Skeletal muscle satellite cell (primary cell): ENCODE measurements around the gene DNAL4.

Experiments
- H3K27me3 ChIP-seq: 2 replicates; pipeline ENCODE4 v1.7.0; 2013; ENCODE audit warnings: low read length; ENCODE audit not compliant: control insufficient read depth, insufficient read depth
- H3K36me3 ChIP-seq: 2 replicates; pipeline ENCODE4 v1.7.0; 2013; ENCODE audit warnings: mild to moderate bottlenecking, control low read depth, low read length; ENCODE audit not compliant: insufficient read depth
- H3K4me1 ChIP-seq: 2 replicates; pipeline ENCODE4 v1.7.0; 2013; ENCODE audit warnings: low read length; ENCODE audit not compliant: control insufficient read depth, insufficient read depth
- H3K4me2 ChIP-seq: 2 replicates; pipeline ENCODE4 v1.7.0; 2013; ENCODE audit warnings: mild to moderate bottlenecking, low read length
- H3K4me3 ChIP-seq: 2 replicates; pipeline ENCODE4 v1.7.0; 2013; ENCODE audit warnings: low read length
- H3K9ac ChIP-seq: 2 replicates; pipeline ENCODE4 v1.7.0; 2013; ENCODE audit warnings: mild to moderate bottlenecking, low read depth, low read length, moderate library complexity
- H3K9me3 ChIP-seq: replicated peaks from 2 replicates; pipeline ENCODE4 v1.7.0; 2013; ENCODE audit warnings: mild to moderate bottlenecking, control low read depth, low read length

DNAL4 gene

GRCh38 chr22:38766076-38766777 lies 27.7 kb downstream of the DNAL4 start:
- Histone ChIP-seq H3K4me3 (no peak overlapping the region), H3K36me3 (no peaks in the 10 kb centered on the region), H3K9ac (no peak overlapping the region), H3K27me3 (peaks cover 3% of the 10 kb centered on the region), H3K9me3 (no peaks in the 10 kb centered on the region), H3K4me1 (peaks cover 22% of the 10 kb centered on the region), H3K4me2 (no peak overlapping the region)

- H3K4me3 ChIP-seq, result no peak overlapping the region
- H3K36me3 ChIP-seq, result no peaks in the 10 kb centered on the region
- H3K4me1 ChIP-seq, result peaks cover 32% of the 10 kb centered on the region
- peaks cover 2% of the 10 kb centered on the region for H3K27me3 ChIP-seq
- H3K4me2 ChIP-seq, result no peak overlapping the region
- no peak overlapping the region for H3K9ac ChIP-seq
- no peaks in the 10 kb centered on the region for H3K9me3 ChIP-seq
Measured at GRCh38 chr22:38762551-38762983, 31.4 kb downstream of the DNAL4 start.

- Histone ChIP-seq H3K27me3 (no peaks in the 10 kb centered on the region), H3K4me3 (no peak overlapping the region), H3K9me3 (no peaks in the 10 kb centered on the region), H3K4me1 (peaks cover 36% of the 10 kb centered on the region), H3K36me3 (no peaks in the 10 kb centered on the region), H3K4me2 (peak overlapping the region; percentile 14), H3K9ac (no peak overlapping the region)
Measured at GRCh38 chr22:38761202-38762162, 32.5 kb downstream of the DNAL4 start.

GRCh38 chr22:38760477-38761201 lies 33.3 kb downstream of the DNAL4 start:
- H3K4me1 ChIP-seq, result peaks cover 34% of the 10 kb centered on the region
- H3K27me3 ChIP-seq, result no peaks in the 10 kb centered on the region
- H3K4me2 ChIP-seq, result peak overlapping the region; percentile 14
- no peak overlapping the region for H3K9ac ChIP-seq
- H3K36me3 ChIP-seq, result no peaks in the 10 kb centered on the region
- no peak overlapping the region for H3K4me3 ChIP-seq
- H3K9me3 ChIP-seq, result no peaks in the 10 kb centered on the region

- peaks cover 32% of the 10 kb centered on the region for H3K4me1 ChIP-seq
- no peak overlapping the region for H3K4me2 ChIP-seq
- H3K9ac ChIP-seq, result no peak overlapping the region
- H3K36me3 ChIP-seq, result no peaks in the 10 kb centered on the region
- H3K4me3 ChIP-seq, result no peak overlapping the region
- no peaks in the 10 kb centered on the region for H3K9me3 ChIP-seq
- no peaks in the 10 kb centered on the region for H3K27me3 ChIP-seq
Measured at GRCh38 chr22:38759005-38759404, 34.9 kb downstream of the DNAL4 start.

- Histone ChIP-seq H3K4me2 (no peak overlapping the region), H3K9me3 (no peaks in the 10 kb centered on the region), H3K4me1 (peaks cover 32% of the 10 kb centered on the region), H3K27me3 (no peaks in the 10 kb centered on the region), H3K9ac (no peak overlapping the region), H3K4me3 (no peak overlapping the region), H3K36me3 (no peaks in the 10 kb centered on the region)
Measured at GRCh38 chr22:38758276-38758945, 35.5 kb downstream of the DNAL4 start.

- no peak overlapping the region for H3K9ac ChIP-seq
- no peak overlapping the region for H3K4me3 ChIP-seq
- no peaks in the 10 kb centered on the region for H3K27me3 ChIP-seq
- peaks cover 37% of the 10 kb centered on the region for H3K4me1 ChIP-seq
- H3K36me3 ChIP-seq, result peaks cover under 1% of the 10 kb centered on the region
- no peak overlapping the region for H3K4me2 ChIP-seq
- H3K9me3 ChIP-seq, result no peaks in the 10 kb centered on the region
Measured at GRCh38 chr22:38757464-38757757, 36.5 kb downstream of the DNAL4 start.

GRCh38 chr22:38756711-38757463 lies 37.1 kb downstream of the DNAL4 start:
- Histone ChIP-seq H3K9me3 (no peaks in the 10 kb centered on the region), H3K27me3 (no peaks in the 10 kb centered on the region), H3K36me3 (peaks cover 6% of the 10 kb centered on the region), H3K9ac (peak overlapping the region; percentile 91), H3K4me2 (peak overlapping the region; percentile 95), H3K4me3 (peak overlapping the region; percentile 78), H3K4me1 (peaks cover 43% of the 10 kb centered on the region)

- H3K9me3 ChIP-seq, result no peaks in the 10 kb centered on the region
- peak within 1 kb of the TSS; percentile 95 for H3K4me2 ChIP-seq
- no peaks in the 10 kb centered on the region for H3K27me3 ChIP-seq
- H3K4me1 ChIP-seq, result peaks cover 48% of the 10 kb centered on the region
- H3K4me3 ChIP-seq, result peak within 1 kb of the TSS; percentile 78
- peak within 1 kb of the TSS; percentile 91 for H3K9ac ChIP-seq
- peaks cover 9% of the 10 kb centered on the region for H3K36me3 ChIP-seq
Measured at GRCh38 chr22:38755911-38756532, 37.9 kb downstream of the DNAL4 start, which contains the start of gene SUN2. Gene SUN2 (minus strand): TSS chr22:38755998. CDS start chr22:38752628, 3,370 bp downstream.
